Stimulated activated CD8-positive, alpha-beta memory T cell treated with anti-CD3 and anti-CD28 coated beads, Interleukin-12 subunit alpha, Interleukin-12 subunit beta, amount 100 ng/mL, for 4 hours (primary cell): Measurements from ENCODE around the gene ALG1.
"Not testable (repeated sequence)": the region's sequence is repeated elsewhere in the genome, so short reads cannot be mapped to it uniquely, and the experiment has no call there.

ENCODE experiments used
- DNase-seq: peaks from one replicate; pipeline ENCODE4 v3.0.0-alpha.2; 2020; ENCODE audit warnings: low read depth

Gene ALG1

GRCh38 chr16:5045499-5046115 is 26.0 kb upstream of the ALG1 start:
- no peak for DNase-seq

DNA sequence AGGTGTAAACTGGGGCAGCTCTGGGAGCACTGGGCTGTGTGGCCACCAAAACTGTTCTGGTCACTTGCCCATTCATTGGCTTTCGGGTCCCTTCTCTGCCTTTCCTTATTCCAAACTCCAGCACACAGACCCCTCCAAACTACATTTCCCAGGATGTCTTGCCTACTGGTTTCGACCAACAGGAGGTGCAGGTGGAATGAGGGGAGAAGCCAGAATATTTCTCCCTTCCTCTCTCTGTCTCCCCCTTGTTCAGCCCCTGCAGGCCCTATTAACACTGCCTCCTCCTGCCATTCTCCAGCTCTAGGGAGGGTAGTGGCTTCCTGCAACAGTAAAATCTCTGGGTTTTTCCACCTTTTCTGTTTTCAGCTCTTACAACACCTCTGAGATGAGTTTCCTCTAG is 24.7 kb upstream of the ALG1 start:
- DNase-seq = no peak

DNA sequence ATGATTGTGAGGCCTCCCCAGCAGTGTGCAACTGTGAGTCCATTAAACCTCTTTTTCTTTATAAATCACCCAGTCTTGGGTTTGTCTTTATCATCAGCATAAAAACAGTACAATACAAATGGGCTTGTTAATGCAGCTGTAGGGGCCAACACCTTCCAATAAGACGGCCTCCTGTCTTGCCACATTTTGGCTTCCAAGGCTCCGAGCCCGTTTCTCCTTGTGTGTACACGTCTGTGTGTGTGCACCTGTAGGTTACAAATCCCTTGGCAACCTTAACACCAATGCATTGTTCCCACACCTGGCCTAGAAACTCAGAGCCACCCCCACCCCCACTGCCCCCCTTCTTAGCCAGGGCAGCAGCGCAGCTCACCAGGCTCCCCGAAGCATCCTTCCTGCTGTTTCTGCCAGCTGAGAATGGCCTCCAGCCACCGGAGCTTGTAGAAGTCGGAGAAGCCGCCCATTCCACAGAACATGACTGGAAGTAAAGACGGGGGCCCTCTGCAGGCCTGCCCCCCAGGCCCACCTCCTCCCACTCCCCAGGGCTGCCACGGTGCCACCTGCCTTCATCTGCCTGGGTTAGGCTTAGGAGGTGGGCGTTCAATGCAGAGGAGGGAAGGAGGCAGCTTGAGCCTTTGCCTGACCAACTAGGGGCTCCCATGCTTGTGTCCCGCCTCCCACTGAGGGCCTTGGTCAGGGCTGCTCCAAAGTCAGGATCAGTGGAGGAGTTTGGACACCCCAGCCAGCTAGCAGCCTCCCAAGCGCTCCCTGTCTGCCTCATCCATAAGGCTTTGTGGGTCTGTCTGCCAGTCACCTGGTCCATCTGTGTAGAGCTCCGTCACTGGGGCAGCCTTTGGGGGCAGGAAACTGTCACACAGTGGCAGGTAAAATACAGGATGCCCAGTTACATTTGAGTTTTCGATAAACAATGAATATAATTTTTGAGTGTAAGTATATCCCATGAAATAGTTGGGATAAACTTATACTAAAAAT is 16.5 kb upstream of the ALG1 start:
- no peak for DNase-seq

GRCh38 chr16:5056352-5056751 is 15.3 kb upstream of the ALG1 start:
- peak; percentile 3 for DNase-seq

GRCh38 chr16:5058476-5058875 is 13.2 kb upstream of the ALG1 start:
- no peak for DNase-seq

GRCh38 chr16:5059386-5060072 is 12.1 kb upstream of the ALG1 start:
- no peak for DNase-seq

DNA sequence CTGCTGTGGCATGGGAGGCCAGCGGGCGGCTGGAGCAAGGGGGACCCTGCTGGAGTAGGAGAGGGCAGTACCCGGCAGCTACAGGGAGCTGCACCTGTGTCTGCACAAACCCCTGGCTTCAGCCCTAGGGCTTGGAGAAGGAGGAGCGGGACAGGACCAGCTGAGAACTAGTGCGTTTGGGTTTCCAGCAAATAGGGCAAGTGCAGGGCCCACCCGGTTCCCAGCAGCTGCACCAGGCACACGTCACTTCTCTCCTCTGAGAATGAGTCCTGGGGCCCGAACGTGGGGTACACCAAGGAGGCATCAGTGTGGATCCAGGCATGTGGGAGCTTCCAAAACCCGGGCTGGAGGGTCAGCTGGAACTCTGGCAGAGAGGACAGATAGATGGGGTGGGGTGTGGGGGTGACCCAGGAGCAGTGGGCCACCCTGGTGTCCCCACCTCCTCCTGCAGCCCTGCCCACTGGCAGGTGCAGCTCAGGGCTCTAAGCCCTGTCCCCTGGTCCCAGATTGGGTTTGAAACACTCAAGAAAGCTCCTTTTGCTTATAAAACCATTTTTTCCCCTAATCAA is 11.5 kb upstream of the ALG1 start:
- no peak for DNase-seq

DNA sequence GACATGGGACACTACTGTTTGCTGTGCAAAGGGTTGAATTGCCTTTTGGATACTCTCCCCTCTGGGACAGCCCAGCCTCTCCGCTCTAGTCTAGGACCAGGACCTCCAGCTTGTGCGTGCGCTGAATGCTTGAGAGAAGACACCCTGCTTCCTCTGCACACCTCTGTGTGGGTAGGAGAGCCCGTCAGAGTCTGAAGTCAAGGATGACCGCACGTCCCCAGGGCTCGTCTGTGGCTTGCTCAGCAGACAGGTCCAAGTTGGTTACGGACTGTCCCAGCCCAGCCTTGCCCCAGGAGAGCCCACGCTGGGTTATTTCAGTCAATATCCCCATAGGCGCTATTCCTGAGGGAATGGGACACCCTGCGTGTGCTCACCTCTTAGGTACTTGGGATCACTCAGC is 9.6 kb upstream of the ALG1 start:
- no peak for DNase-seq

- no peak for DNase-seq
Observed at GRCh38 chr16:5062790-5063765, 8.6 kb upstream of the ALG1 start.

DNA sequence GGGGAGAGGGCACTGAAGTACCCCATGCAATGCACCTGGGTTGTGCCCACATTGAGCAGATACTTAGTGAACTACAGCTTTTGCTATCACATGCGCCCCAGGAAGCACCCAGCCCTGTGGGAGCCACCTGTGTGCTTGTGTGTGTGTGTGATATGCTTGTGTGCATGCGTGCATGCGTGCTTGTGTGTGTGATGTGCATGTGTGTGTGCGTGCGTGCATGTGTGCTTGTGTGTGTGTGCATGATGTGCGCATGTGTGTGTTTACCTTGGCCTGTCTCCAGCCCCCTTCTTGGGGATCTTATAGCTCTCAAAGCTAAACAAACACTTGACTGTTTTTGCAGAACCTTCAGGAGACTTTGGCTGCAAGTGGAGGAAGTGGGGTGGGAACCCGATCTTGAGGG is 6.7 kb upstream of the ALG1 start:
- DNase-seq = no peak

DNA sequence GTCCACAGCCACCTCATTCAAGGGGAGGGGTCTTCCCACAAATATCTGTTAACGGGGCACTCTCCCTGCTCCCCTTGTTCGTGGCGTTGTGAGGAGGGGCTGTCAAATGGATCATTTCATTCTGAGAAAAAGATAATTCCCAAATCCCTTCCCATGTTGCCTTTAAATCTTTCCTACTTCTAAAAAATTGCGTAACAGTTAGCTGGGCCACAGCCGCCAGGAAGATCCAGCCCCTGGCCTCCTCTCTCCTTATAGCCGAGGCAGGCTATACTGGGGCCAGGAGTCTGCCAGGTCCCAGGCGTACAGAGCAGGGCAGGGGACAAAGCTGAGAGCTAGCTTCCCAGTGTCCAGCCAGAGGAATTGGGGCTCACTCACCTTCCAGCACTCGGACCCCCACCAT is 6.3 kb upstream of the ALG1 start:
- no peak for DNase-seq

GRCh38 chr16:5065813-5066212 is 5.8 kb upstream of the ALG1 start, which contains the start of gene C16orf89:
C16orf89 (minus strand) TSS chr16:5065956; CDS start chr16:5065908, 48 bp downstream.
- DNase-seq = no peak

- DNase-seq = no peak
Observed at GRCh38 chr16:5066511-5066910, 5.1 kb upstream of the ALG1 start.

DNA sequence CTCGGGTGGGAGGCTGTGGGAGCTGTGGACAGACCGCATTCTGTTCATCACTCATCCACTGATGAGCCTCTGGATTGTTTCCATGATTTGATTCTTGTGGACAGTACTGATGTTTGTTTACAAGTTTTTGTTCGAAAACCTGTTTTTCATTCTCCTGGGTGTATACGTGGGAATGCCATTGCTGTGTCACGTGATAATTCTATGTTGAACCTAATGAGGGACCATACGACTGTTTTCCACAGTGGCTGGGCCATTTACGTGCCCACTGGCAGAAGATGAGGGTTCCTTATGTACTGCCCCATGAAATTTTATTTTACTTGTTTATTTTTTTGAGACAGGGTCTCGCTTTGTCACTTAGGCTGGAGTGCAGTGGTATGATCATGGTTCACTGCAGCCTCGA is 2.6 kb upstream of the ALG1 start:
- no peak for DNase-seq

DNA sequence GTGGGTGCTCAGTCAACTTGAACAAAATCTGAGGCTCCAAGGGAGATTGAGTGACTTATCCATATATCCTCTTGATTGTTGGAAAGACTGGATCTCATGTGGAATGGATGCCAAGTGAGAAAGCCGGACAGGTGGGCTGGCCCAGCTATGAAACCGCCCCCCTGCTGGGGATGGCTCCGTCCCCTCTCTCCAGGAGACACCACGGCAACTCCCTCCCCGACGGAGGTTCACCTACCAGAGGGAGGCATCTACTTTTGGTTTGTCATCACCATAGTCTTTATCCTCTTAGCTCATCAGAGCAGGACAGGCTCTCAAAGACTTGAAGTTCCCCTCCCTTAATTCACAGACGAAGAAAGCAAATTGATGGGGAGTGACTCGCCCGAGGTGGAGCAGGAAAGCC is 1.8 kb upstream of the ALG1 start:
- DNase-seq = no peak

DNA sequence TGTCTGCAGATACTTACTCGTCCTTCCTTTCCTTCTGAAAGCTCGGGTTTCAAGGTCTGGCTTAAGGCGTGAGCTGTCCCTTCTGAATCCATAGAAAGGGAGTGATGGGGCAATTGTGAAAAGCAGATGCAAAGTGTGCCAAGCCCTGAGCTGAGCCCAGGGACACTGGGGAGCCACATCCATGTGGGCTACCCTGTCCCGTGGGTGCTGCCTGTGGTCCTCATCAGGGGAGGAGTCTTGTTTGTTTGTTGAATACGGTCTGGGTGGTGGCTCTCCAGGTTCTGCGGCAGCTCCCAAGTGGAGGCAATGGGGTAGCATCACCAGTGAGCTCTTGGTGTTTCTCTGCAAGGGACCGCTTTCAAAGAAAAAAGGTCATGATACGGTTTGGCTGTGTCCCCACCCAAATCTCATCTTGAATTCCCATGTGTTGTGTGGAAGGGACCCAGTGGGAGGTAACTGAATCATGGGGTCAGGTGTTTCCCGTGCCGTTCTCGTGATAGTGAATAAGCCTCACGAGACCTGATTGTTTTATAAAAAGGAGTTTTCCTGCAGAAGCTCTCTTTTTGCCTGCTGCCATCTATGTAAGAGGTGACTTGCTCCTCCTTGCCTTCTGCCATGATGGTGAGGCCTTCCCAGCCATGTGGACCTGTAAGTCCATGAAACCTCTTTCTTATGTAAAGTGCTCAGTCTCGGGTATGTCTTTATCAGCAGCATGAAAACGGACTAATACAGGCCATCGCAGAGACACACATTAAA is 1.0 kb upstream of the ALG1 start:
- DNase-seq = no peak

- no peak for DNase-seq
Observed at GRCh38 chr16:5071341-5071680, 332 bp upstream of the ALG1 start.

DNA sequence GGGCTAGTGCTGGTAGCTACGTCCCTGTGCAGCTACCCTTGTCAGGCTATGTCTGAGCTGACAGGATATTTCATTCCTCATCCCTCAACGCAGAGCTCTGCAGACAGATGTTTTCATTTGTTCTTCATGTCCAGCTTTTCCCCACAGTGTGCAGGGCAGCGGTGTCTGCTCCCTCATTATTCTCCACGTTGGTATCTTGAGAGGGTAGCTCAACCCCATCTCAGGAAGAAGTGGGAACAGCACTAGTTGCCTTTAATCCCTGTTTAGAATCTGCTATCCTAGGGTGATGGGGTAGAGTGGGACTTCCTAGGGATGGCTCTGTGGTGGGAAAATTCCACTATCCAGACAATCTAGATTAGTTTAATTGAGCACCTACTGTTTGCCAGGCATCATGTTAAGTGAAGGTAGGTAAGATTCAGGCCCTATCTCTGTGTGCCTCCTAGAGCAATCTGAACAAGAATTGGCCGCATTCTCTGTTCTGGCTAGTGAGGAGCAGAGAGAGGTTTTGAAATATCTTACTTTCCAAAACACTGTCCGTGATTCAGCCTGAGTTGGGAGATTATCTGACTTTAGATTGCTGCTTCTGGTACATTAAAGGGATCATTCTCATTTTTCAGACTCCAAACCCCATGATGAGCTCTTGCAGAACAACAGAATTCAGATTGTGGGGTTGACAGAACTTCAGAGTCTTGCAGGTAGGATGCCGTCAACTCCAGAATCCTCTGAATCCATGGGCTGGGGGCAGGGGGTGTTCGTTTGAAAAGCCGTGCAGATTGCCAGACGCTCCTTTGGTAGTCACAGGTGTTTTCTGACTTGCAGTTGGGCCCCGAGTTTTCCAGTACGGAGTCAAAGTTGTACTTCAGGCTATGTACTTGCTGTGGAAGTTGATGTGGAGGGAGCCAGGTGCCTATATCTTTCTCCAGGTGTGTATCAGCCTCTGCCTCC is 963 bp downstream of the ALG1 start:
- DNase-seq = no peak

GRCh38 chr16:5073279-5073629 is 1.6 kb downstream of the ALG1 start:
- DNase-seq = no peak

DNA sequence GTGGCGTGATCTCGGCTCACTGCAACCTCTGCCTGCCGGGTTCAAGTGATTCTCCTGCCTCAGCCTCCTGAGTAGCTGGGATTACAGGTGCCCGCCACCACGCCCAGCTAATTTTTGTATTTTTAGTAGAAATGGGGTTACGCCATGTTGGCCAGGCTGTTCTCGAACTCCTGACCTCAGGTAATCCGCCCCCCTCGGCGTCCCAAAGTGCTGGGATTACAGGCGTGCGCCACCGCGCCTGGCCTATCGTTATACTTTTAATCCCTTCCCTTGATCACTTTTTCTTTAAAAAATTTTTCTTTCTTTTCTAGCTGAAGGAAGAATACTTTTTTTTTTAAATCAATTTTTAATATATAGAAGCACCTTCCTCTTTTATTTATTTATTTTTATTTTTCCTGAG is 2.1 kb downstream of the ALG1 start:
- not testable (repeated sequence) for DNase-seq
